ENCODE results near the gene MTA3. TPM values are rescaled to one million over a fixed set of nuclear protein-coding genes. Genes with fewer than 3 reads are reported as not detected.

MTA3 gene
- total RNA-seq, 1 donor from 2014 or later = 37.0 TPM

- DNase-seq = no peak
Observed at GRCh38 chr2:42736598-42737322, 168.3 kb downstream of the MTA3 start.

- DNase-seq = no peak
Observed at GRCh38 chr2:42741140-42741539, 172.7 kb downstream of the MTA3 start.

- DNase-seq = no peak
Observed at GRCh38 chr2:42742740-42743658, 174.6 kb downstream of the MTA3 start.

GRCh38 chr2:42743659-42743990 is 175.2 kb downstream of the MTA3 start:
- no peak for DNase-seq

GRCh38 chr2:42744545-42745082 is 176.2 kb downstream of the MTA3 start:
- no peak for DNase-seq

GRCh38 chr2:42747422-42747821 is 179.0 kb downstream of the MTA3 start:
- no peak for DNase-seq

GRCh38 chr2:42748840-42749239 is 180.4 kb downstream of the MTA3 start:
- no peak for DNase-seq

GRCh38 chr2:42752314-42752713 is 183.9 kb downstream of the MTA3 start:
- DNase-seq = no peak

- no peak for DNase-seq
Observed at GRCh38 chr2:42752816-42753813, 184.7 kb downstream of the MTA3 start.

GRCh38 chr2:42754021-42754775 is 185.8 kb downstream of the MTA3 start:
- peak; percentile 59 for DNase-seq

- DNase-seq = no peak
Observed at GRCh38 chr2:42754776-42755140, 186.3 kb downstream of the MTA3 start.

GRCh38 chr2:42755191-42755880 is 186.9 kb downstream of the MTA3 start:
- DNase-seq = no peak

- no peak for DNase-seq
Observed at GRCh38 chr2:42756150-42756775, 187.8 kb downstream of the MTA3 start.

GRCh38 chr2:42756966-42757513 is 188.6 kb downstream of the MTA3 start:
- no peak for DNase-seq

GRCh38 chr2:42757981-42758740 is 189.7 kb downstream of the MTA3 start:
- no peak for DNase-seq

GRCh38 chr2:42758751-42759150 is 190.3 kb downstream of the MTA3 start:
- no peak for DNase-seq

GRCh38 chr2:42761554-42761953 is 193.1 kb downstream of the MTA3 start:
- DNase-seq = no peak

GRCh38 chr2:42762155-42762554 is 193.7 kb downstream of the MTA3 start:
- no peak for DNase-seq

Data from occipital lobe (tissue), 2 donors.